Measurements from ENCODE around the gene ZNF202. TPM values are rescaled to one million over a fixed set of nuclear protein-coding genes. Genes with fewer than 3 reads are reported as not detected.
"Not testable (repeated sequence)": the region's sequence is repeated elsewhere in the genome, so short reads cannot be mapped to it uniquely, and the experiment has no call there.

The ZNF202 gene
- total RNA-seq, 2 donors from 2014 or later: 12.7 to 23.5 TPM

GRCh38 chr11:123755344-123755743 is 13.9 kb upstream of the ZNF202 start:
- Mint-ChIP-seq H3K27ac (no peak overlapping the region), H3K4me3 (no peak overlapping the region), H3K4me1 (ENCODE audit: low read depth in 2 of 2) (no peaks in the 10 kb centered on the region), H3K36me3 (no peaks in the 10 kb centered on the region), H3K9me3 (no peaks in the 10 kb centered on the region), H3K27me3 (peaks cover 32 to 69% of the 10 kb centered on the region in 2 donors)
- no peak for ATAC-seq
- no peak for DNase-seq (ENCODE audit: low spot score)

GRCh38 chr11:123754101-123754568 is 12.7 kb upstream of the ZNF202 start, which contains the start of gene OR6X1:
Gene OR6X1 (minus strand): TSS chr11:123754518. CDS start chr11:123754518, 0 bp downstream.
- ATAC-seq (no peak), DNase-seq (ENCODE audit: low spot score) (no peak)
- H3K36me3 Mint-ChIP-seq: no peaks in the 10 kb centered on the region
- H3K4me3 Mint-ChIP-seq: no peak within 1 kb of the TSS
- no peak within 1 kb of the TSS for H3K27ac Mint-ChIP-seq
- no peaks in the 10 kb centered on the region for H3K9me3 Mint-ChIP-seq
- H3K27me3 Mint-ChIP-seq: peaks cover 37 to 76% of the 10 kb centered on the region in 2 donors
- no peaks in the 10 kb centered on the region for H3K4me1 Mint-ChIP-seq (ENCODE audit: low read depth in 2 of 2)

- ATAC-seq (no peak), DNase-seq (ENCODE audit: low spot score) (no peak)
- Mint-ChIP-seq H3K36me3 (no peaks in the 10 kb centered on the region), H3K4me3 (no peak overlapping the region), H3K9me3 (no peaks in the 10 kb centered on the region), H3K27me3 (peaks cover 44 to 81% of the 10 kb centered on the region in 2 donors), H3K4me1 (ENCODE audit: low read depth in 2 of 2) (no peaks in the 10 kb centered on the region), H3K27ac (no peak overlapping the region)
Observed at GRCh38 chr11:123753110-123753509, 11.7 kb upstream of the ZNF202 start.

- no peaks in the 10 kb centered on the region for H3K4me1 Mint-ChIP-seq (ENCODE audit: low read depth in 2 of 2)
- DNase-seq (ENCODE audit: low spot score) (no peak), ATAC-seq (no peak)
- H3K27ac Mint-ChIP-seq: no peak overlapping the region
- no peaks in the 10 kb centered on the region for H3K36me3 Mint-ChIP-seq
- no peaks in the 10 kb centered on the region for H3K9me3 Mint-ChIP-seq
- H3K27me3 Mint-ChIP-seq: peaks cover 48 to 82% of the 10 kb centered on the region in 2 donors
- H3K4me3 Mint-ChIP-seq: no peak overlapping the region
Observed at GRCh38 chr11:123751781-123752180, 10.3 kb upstream of the ZNF202 start.

- H3K4me3 Mint-ChIP-seq; H3K9me3 Mint-ChIP-seq; DNase-seq (ENCODE audit: low spot score); H3K4me1 Mint-ChIP-seq (ENCODE audit: low read depth in 2 of 2); ATAC-seq; H3K27ac Mint-ChIP-seq; H3K36me3 Mint-ChIP-seq: not testable (repeated sequence)
- peaks cover 57 to 83% of the 10 kb centered on the region in 2 donors for H3K27me3 Mint-ChIP-seq
Observed at GRCh38 chr11:123748349-123748748, 6.9 kb upstream of the ZNF202 start.

DNA sequence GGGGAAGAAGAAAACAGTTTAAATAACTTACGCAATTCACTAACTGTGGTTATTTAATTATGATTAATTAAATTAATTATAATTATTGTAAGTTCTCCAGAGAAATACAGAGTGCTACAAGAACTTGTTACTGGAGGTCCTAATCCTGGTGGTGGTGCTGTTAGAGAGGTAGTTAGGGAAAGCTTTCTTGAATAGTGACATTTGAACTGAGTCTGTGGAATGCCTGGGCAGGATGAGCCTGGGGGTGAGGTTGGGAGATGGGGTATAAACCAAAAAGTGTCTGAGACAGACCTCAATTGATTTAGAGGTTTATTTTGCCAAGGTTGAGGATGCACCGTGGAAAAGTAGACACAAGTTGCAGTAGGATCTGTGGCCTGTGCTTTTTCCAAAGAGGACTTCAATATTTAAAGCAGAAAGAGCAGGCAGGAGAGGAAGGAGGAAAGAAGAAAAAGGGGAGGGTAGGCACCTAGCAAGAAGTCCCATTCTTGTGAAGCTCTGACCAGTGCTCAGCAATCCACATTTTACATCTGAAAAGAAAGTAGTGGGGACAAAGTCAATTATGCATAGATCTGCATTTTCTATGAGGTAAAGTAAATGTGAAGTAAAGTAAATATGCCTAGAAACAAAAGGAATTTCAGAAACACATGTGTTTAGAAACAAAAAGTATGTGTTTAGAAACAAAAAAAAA is 4.4 kb upstream of the ZNF202 start:
- Mint-ChIP-seq H3K4me1 (ENCODE audit: low read depth in 2 of 2) (peaks cover 10 to 11% of the 10 kb centered on the region in 2 donors), H3K27ac (no peak overlapping the region), H3K4me3 (no peak overlapping the region), H3K9me3 (no peaks in the 10 kb centered on the region), H3K36me3 (no peaks in the 10 kb centered on the region), H3K27me3 (peaks cover 42 to 58% of the 10 kb centered on the region in 2 donors)
- DNase-seq (ENCODE audit: low spot score): no peak
- ATAC-seq: no peak

GRCh38 chr11:123742724-123743120 is 1.3 kb upstream of the ZNF202 start:
- peaks cover 21 to 27% of the 10 kb centered on the region in 2 donors for H3K4me1 Mint-ChIP-seq (ENCODE audit: low read depth in 2 of 2)
- peaks cover 20 to 31% of the 10 kb centered on the region in 2 donors for H3K27me3 Mint-ChIP-seq
- H3K9me3 Mint-ChIP-seq: no peaks in the 10 kb centered on the region
- H3K36me3 Mint-ChIP-seq: peaks cover 4% of the 10 kb centered on the region
- DNase-seq (ENCODE audit: low spot score): no peak
- ATAC-seq: no peak
- peak overlapping the region; percentile 63 to 92 for H3K27ac Mint-ChIP-seq
- peak overlapping the region; percentile 89 for H3K4me3 Mint-ChIP-seq

- no peak for DNase-seq (ENCODE audit: low spot score)
- H3K4me1 Mint-ChIP-seq (ENCODE audit: low read depth in 2 of 2): peaks cover 23 to 27% of the 10 kb centered on the region in 2 donors
- H3K27me3 Mint-ChIP-seq: peaks cover 16 to 25% of the 10 kb centered on the region in 2 donors
- peak overlapping the region; percentile 89 for H3K4me3 Mint-ChIP-seq
- H3K36me3 Mint-ChIP-seq: peaks cover 9% of the 10 kb centered on the region
- peak overlapping the region; percentile 63 to 92 for H3K27ac Mint-ChIP-seq
- H3K9me3 Mint-ChIP-seq: no peaks in the 10 kb centered on the region
- no peak for ATAC-seq
Observed at GRCh38 chr11:123742031-123742723, 717 bp upstream of the ZNF202 start.

GRCh38 chr11:123740787-123741158 is 687 bp downstream of the ZNF202 start:
- H3K27me3 Mint-ChIP-seq: peaks cover 7 to 15% of the 10 kb centered on the region in 2 donors
- no peak for ATAC-seq
- DNase-seq (ENCODE audit: low spot score): no peak
- H3K4me1 Mint-ChIP-seq (ENCODE audit: low read depth in 2 of 2): peaks cover 24 to 27% of the 10 kb centered on the region in 2 donors
- H3K36me3 Mint-ChIP-seq: peaks cover 12% of the 10 kb centered on the region
- H3K27ac Mint-ChIP-seq: peak overlapping the region; percentile 63 to 92
- peak overlapping the region; percentile 89 for H3K4me3 Mint-ChIP-seq
- no peaks in the 10 kb centered on the region for H3K9me3 Mint-ChIP-seq

DNA sequence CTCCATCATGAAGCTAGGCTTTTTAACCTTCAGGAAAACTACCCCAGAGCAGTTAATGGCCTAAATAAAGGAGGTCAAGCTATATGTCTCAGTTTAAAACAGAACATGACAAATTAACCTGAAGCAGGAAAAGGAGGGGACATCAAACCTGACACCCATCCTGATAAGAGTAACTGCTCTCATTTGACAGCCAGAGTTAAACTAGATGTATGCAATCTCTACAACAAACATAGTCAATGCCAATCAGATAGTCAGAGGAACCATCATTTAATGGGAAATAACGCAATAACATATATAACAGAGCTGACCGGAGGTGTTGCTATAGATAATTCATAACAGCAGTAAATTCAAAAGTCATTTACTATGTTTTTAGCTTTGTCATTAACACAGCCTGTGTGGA is 3.1 kb downstream of the ZNF202 start:
- Mint-ChIP-seq H3K27ac (no peak overlapping the region), H3K9me3 (no peaks in the 10 kb centered on the region), H3K4me1 (ENCODE audit: low read depth in 2 of 2) (peaks cover 27% of the 10 kb centered on the region in 2 donors), H3K27me3 (no peaks in the 10 kb centered on the region), H3K4me3 (no peak overlapping the region), H3K36me3 (peaks cover 17% of the 10 kb centered on the region)
- DNase-seq (ENCODE audit: low spot score): no peak
- no peak for ATAC-seq

DNA sequence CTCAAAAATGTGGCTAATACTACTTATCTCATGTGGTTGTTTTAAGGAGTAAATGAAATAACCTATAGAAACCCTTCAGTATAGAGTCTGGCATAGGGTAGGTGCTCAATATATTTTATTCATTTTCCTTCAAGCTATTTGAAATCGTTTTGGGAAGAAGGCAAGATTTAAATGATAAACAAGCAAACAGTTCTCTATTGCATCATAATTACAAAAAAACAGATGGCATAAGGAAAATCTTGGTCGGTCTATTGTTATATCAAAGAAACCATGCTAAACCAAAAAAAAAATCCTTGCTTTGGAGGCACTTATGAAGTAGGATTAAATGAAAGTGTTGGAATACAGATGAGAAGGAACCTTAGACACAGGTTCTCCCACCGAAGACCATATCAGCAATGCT is 4.7 kb downstream of the ZNF202 start:
- peaks cover 18 to 20% of the 10 kb centered on the region in 2 donors for H3K4me1 Mint-ChIP-seq (ENCODE audit: low read depth in 2 of 2)
- ATAC-seq (no peak), DNase-seq (ENCODE audit: low spot score) (no peak)
- H3K36me3 Mint-ChIP-seq: peaks cover 17% of the 10 kb centered on the region
- H3K27me3 Mint-ChIP-seq: no peaks in the 10 kb centered on the region
- no peak overlapping the region for H3K27ac Mint-ChIP-seq
- H3K4me3 Mint-ChIP-seq: no peak overlapping the region
- no peaks in the 10 kb centered on the region for H3K9me3 Mint-ChIP-seq

DNA sequence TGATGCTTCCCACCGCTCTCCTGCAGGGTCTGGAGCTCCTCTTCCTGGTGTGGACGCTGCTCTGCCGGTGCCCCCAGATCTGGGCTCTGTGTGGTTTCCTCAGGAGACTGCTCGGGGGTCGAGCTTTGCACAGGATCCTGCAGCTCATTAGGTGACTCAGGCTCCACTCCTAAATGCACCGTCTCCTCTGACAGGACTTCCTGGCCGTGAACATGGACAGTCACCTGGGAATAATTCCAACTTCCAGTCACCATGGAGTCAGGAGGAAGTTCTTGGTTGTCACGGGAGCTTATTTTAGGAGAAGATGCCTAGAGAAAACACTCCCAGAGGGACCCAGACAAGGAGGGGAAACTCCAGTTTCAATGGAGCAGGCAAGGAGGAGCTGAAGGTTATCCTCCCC is 11.9 kb downstream of the ZNF202 start:
- no peak overlapping the region for H3K27ac Mint-ChIP-seq
- ATAC-seq: no peak
- H3K4me1 Mint-ChIP-seq (ENCODE audit: low read depth in 2 of 2): peaks cover 0 to 3% of the 10 kb centered on the region in 2 donors
- H3K36me3 Mint-ChIP-seq: peaks cover 36% of the 10 kb centered on the region
- no peak for DNase-seq (ENCODE audit: low spot score)
- no peak overlapping the region for H3K4me3 Mint-ChIP-seq
- H3K9me3 Mint-ChIP-seq: no peaks in the 10 kb centered on the region
- no peaks in the 10 kb centered on the region for H3K27me3 Mint-ChIP-seq

DNA sequence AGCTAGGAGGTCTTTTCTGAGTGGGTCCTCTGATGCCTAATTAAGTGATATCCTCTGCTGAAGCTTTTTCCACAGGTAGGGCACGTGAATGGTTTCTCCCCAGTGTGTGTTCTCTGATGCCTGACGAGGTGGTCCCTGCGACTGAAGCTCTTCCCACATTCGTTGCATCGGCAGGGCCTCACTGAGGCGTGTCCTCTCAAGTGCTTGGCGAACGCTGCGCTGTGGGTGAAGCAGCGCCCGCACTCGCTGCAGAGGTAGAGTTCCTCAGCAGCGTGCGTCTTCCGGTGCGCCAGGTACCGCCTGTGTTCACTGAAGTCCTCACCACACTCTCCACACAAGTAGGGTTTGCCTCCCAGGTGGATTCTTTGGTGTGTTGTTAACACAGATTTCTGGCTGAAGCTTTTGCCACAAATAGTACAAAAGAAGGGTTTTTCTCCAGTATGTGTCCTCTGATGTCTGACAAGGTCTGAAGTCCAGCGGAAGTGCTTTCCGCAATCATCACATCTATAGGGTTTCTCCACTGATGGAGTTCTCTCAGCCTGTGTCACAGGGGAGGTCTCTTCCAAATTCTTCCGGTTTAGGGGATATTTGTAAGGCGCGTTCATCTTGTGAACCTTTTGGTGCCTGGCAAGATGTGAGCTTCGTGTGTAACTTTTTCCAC is 15.3 kb downstream of the ZNF202 start:
- Mint-ChIP-seq H3K27me3 (no peaks in the 10 kb centered on the region), H3K36me3 (peaks cover 36% of the 10 kb centered on the region), H3K4me3 (no peak overlapping the region), H3K9me3 (no peaks in the 10 kb centered on the region), H3K4me1 (ENCODE audit: low read depth in 2 of 2) (no peaks in the 10 kb centered on the region), H3K27ac (no peak overlapping the region)
- DNase-seq (ENCODE audit: low spot score) (no peak), ATAC-seq (no peak)

DNA sequence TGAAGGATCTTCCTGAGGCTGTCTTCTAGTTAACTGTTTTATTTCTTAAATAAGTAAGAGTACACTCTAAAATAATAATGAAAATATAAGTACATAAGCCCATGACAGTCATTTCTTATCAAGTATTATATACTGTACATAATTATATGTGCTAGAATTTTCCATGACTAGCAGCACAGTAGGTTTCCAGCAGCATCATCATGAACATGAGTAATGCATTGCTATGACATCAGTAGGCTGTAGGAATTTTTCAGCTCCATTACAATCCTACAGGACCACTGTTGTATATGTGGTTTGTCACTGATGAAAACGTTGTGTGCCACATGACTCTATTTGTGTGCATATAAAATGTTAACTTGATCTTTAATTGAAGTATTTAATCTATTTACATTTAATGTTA is 22.0 kb downstream of the ZNF202 start:
- DNase-seq (ENCODE audit: low spot score) (no peak), ATAC-seq (no peak)
- Mint-ChIP-seq H3K4me3 (no peak overlapping the region), H3K9me3 (no peaks in the 10 kb centered on the region), H3K27ac (no peak overlapping the region), H3K36me3 (peaks cover 2% of the 10 kb centered on the region), H3K27me3 (peaks cover 19 to 37% of the 10 kb centered on the region in 2 donors), H3K4me1 (ENCODE audit: low read depth in 2 of 2) (no peaks in the 10 kb centered on the region)
